Neural progenitor cell (in vitro differentiated cells): ENCODE measurements around the gene MAN1A1. TPM values are rescaled to one million over a fixed set of nuclear protein-coding genes. Genes with fewer than 3 reads are reported as not detected.

ENCODE experiments used
- DNase-seq: peaks from one replicate; pipeline ENCODE4 v3.0.0-alpha.2; 2016; ENCODE audit warnings: low spot score
- H2AFZ ChIP-seq: fragments of 200-600 bp; sonication (generic); replicated peaks from 2 replicates; pipeline ENCODE4 v1.6.1; 2016; ENCODE audit warnings: antibody characterized with exemption
- H3F3A ChIP-seq: fragments of 200-600 bp; sonication (generic); 2 replicates; pipeline ENCODE4 v1.6.1; 2016; ENCODE audit warnings: antibody characterized with exemption, low read depth
- H3K27ac ChIP-seq: fragments of 200-600 bp; sonication (generic); 2 replicates; pipeline ENCODE4 v1.5.1; 2016; ENCODE audit warnings: mild to moderate bottlenecking
- H3K27me3 ChIP-seq: fragments of 200-600 bp; sonication (generic); 2 replicates; pipeline ENCODE4 v1.6.1; 2016; ENCODE audit warnings: mild to moderate bottlenecking, moderate library complexity
- H3K36me3 ChIP-seq: fragments of 200-600 bp; sonication (generic); 2 replicates; pipeline ENCODE4 v1.5.1; 2016
- H3K4me1 ChIP-seq: fragments of 200-600 bp; sonication (generic); 2 replicates; pipeline ENCODE4 v1.6.1; 2016; ENCODE audit warnings: mixed run types
- H3K4me2 ChIP-seq: fragments of 200-600 bp; sonication (generic); 2 replicates; pipeline ENCODE4 v1.6.1; 2016
- H3K4me3 ChIP-seq: fragments of 200-600 bp; sonication (generic); 2 replicates; pipeline ENCODE4 v1.5.1; 2016
- H3K79me2 ChIP-seq: fragments of 200-600 bp; sonication (generic); 2 replicates; pipeline ENCODE4 v1.6.1; 2016; ENCODE audit warnings: low read depth
- H3K9ac ChIP-seq: fragments of 200-600 bp; sonication (generic); 2 replicates; pipeline ENCODE4 v1.6.1; 2016
- H3K9me3 ChIP-seq: fragments of 200-600 bp; sonication (generic); 2 replicates; pipeline ENCODE4 v1.5.1; 2016; ENCODE audit warnings: low read depth
- H4K20me1 ChIP-seq: fragments of 200-600 bp; sonication (generic); 2 replicates; pipeline ENCODE4 v1.6.1; 2016; ENCODE audit warnings: low read depth
- H3K27ac Mint-ChIP-seq: 3 replicates; pipeline ENCODE4 v1.8.0; 2021; ENCODE audit warnings: mixed read lengths
- H3K27me3 Mint-ChIP-seq: 2 replicates; pipeline ENCODE4 v1.8.0; 2022; ENCODE audit warnings: low read depth, mild to moderate bottlenecking, inconsistent platforms, moderate library complexity, mixed read lengths; ENCODE audit not compliant: insufficient read depth
- H3K36me3 Mint-ChIP-seq: 3 replicates; pipeline ENCODE4 v1.8.0; 2021; ENCODE audit warnings: mixed read lengths
- H3K4me1 Mint-ChIP-seq: 3 replicates; pipeline ENCODE4 v1.8.0; 2021; ENCODE audit warnings: mixed read lengths
- H3K4me3 Mint-ChIP-seq: 3 replicates; pipeline ENCODE4 v1.8.0; 2021; ENCODE audit warnings: mild to moderate bottlenecking, moderate library complexity, mixed read lengths
- H3K9me3 Mint-ChIP-seq: 3 replicates; pipeline ENCODE4 v1.8.0; 2020; ENCODE audit warnings: mixed read lengths
- CTCF ChIP-seq: fragments of 200-600 bp; sonication (generic); IDR thresholded peaks from 2 replicates; pipeline ENCODE4 v1.5.1; 2017; ENCODE audit warnings: antibody characterized with exemption, mild to moderate bottlenecking
- EZH2 ChIP-seq: fragments of 200-600 bp; sonication (generic); IDR thresholded peaks from 2 replicates; pipeline ENCODE4 v1.6.1; 2017; ENCODE audit warnings: antibody characterized with exemption, mild to moderate bottlenecking, moderate library complexity
- EZH2phosphoT487 ChIP-seq: fragments of 200-600 bp; sonication (generic); IDR thresholded peaks from 2 replicates; pipeline ENCODE4 v1.6.1; 2017; ENCODE audit warnings: antibody characterized with exemption
- total RNA-seq: library from RNA; depleted of rRNA; stranded (reverse); fragments of >200 nt; gene quantifications from 2 replicates; pipeline ENCODE4 v1.2.3, GENCODE V29; 2015; ENCODE audit warnings: low replicate concordance

Gene MAN1A1
- total RNA-seq, 1 donor from 2014 or later, result 5.2 TPM

GRCh38 chr6:119289651-119290050 is 59.9 kb downstream of the MAN1A1 start:
- H3K27me3 Mint-ChIP-seq, result no peaks in the 10 kb centered on the region
- no peaks in the 10 kb centered on the region for H3K9me3 ChIP-seq

GRCh38 chr6:119285908-119286625 is 63.5 kb downstream of the MAN1A1 start:
- H3K9me3 Mint-ChIP-seq, result no peaks in the 10 kb centered on the region
- no peaks in the 10 kb centered on the region for H3K27me3 ChIP-seq
- no peaks in the 10 kb centered on the region for H3F3A ChIP-seq
- no peak overlapping the region for H2AFZ ChIP-seq
- H3K36me3 Mint-ChIP-seq, result no peaks in the 10 kb centered on the region
- H4K20me1 ChIP-seq, result no peaks in the 10 kb centered on the region
- H3K9me3 ChIP-seq, result no peaks in the 10 kb centered on the region
- no peak overlapping the region for H3K9ac ChIP-seq
- TF ChIP-seq EZH2phosphoT487 (no peak), EZH2 (no peak), CTCF (no peak)
- no peak overlapping the region for H3K4me2 ChIP-seq
- H3K36me3 ChIP-seq, result no peaks in the 10 kb centered on the region
- H3K27ac ChIP-seq, result no peak overlapping the region
- H3K4me1 ChIP-seq, result no peaks in the 10 kb centered on the region
- no peaks in the 10 kb centered on the region for H3K4me1 Mint-ChIP-seq
- no peaks in the 10 kb centered on the region for H3K79me2 ChIP-seq
- H3K27ac Mint-ChIP-seq, result no peak overlapping the region
- H3K27me3 Mint-ChIP-seq, result no peaks in the 10 kb centered on the region
- no peak overlapping the region for H3K4me3 Mint-ChIP-seq
- no peak overlapping the region for H3K4me3 ChIP-seq
- DNase-seq, result no peak

More at GRCh38 chr6:119289651-119290050, 59.9 kb downstream of the MAN1A1 start:
- Histone ChIP-seq H3K36me3 (no peaks in the 10 kb centered on the region), H3K27me3 (no peaks in the 10 kb centered on the region), H3K4me1 (no peaks in the 10 kb centered on the region), H3K4me3 (no peak overlapping the region), H3K27ac (no peak overlapping the region), H2AFZ (no peak overlapping the region), H3F3A (no peaks in the 10 kb centered on the region), H3K79me2 (no peaks in the 10 kb centered on the region), H3K9ac (no peak overlapping the region), H4K20me1 (no peaks in the 10 kb centered on the region), H3K4me2 (no peak overlapping the region)
- Mint-ChIP-seq H3K36me3 (no peaks in the 10 kb centered on the region), H3K9me3 (no peaks in the 10 kb centered on the region), H3K4me1 (no peaks in the 10 kb centered on the region), H3K4me3 (no peak overlapping the region), H3K27ac (no peak overlapping the region)
- TF ChIP-seq EZH2 (no peak), CTCF (no peak), EZH2phosphoT487 (no peak)
- no peak for DNase-seq

- Histone ChIP-seq H2AFZ (no peak overlapping the region), H4K20me1 (no peaks in the 10 kb centered on the region), H3K79me2 (no peaks in the 10 kb centered on the region), H3K27me3 (no peaks in the 10 kb centered on the region), H3K4me1 (no peaks in the 10 kb centered on the region), H3K27ac (no peak overlapping the region), H3K4me2 (no peak overlapping the region), H3K9ac (no peak overlapping the region), H3K36me3 (no peaks in the 10 kb centered on the region), H3K9me3 (no peaks in the 10 kb centered on the region), H3K4me3 (no peak overlapping the region), H3F3A (no peaks in the 10 kb centered on the region)
- TF ChIP-seq EZH2 (no peak), CTCF (peak; percentile 37), EZH2phosphoT487 (no peak)
- Mint-ChIP-seq H3K4me1 (no peaks in the 10 kb centered on the region), H3K27ac (no peak overlapping the region), H3K36me3 (no peaks in the 10 kb centered on the region), H3K9me3 (no peaks in the 10 kb centered on the region), H3K4me3 (no peak overlapping the region), H3K27me3 (no peaks in the 10 kb centered on the region)
- peak; percentile 45 for DNase-seq
Measured at GRCh38 chr6:119284861-119285521, 64.6 kb downstream of the MAN1A1 start.
